Brain microvascular endothelial cell (primary cell): ENCODE measurements around the gene RTN4IP1.
A peak's percentile ranks its signal among the peaks of the same experiment; 100 is the strongest.
"Not testable (repeated sequence)": the region's sequence is repeated elsewhere in the genome, so short reads cannot be mapped to it uniquely, and the experiment has no call there.

Experiments
- DNase-seq: peaks from one replicate; pipeline ENCODE4 v3.0.0-alpha.2; 2020
- H3K27ac ChIP-seq: fragments of 250-450 bp; sonication (Bioruptor Pico); 2 replicates; pipeline ENCODE4 v1.5.1; 2020; ENCODE audit warnings: mild to moderate bottlenecking, moderate library complexity
- H3K27me3 ChIP-seq: fragments of 250-450 bp; sonication (Bioruptor Pico); replicated peaks from 2 replicates; pipeline ENCODE4 v1.5.1; 2020; ENCODE audit warnings: mild to moderate bottlenecking
- H3K36me3 ChIP-seq: fragments of 250-450 bp; sonication (Bioruptor Pico); replicated peaks from 2 replicates; pipeline ENCODE4 v1.5.1; 2020; ENCODE audit warnings: mild to moderate bottlenecking
- H3K4me3 ChIP-seq: 2 replicates; pipeline ENCODE4 v1.5.1; 2011; ENCODE audit warnings: low read depth, mild to moderate bottlenecking, control low read depth, low read length, moderate library complexity
- CTCF ChIP-seq: IDR thresholded peaks from 2 replicates; pipeline ENCODE4 v1.5.1; 2011; ENCODE audit warnings: low read depth, mild to moderate bottlenecking, moderate library complexity, low read length, control low read depth, inconsistent platforms; ENCODE audit errors: missing control alignments
- in situ Hi-C: cut with HindIII; loops from 2 replicates; pipeline ENCODE4 v1.10.0; 2017; ENCODE audit warnings: low sequenced_read_pairs, low pct_ligation_motif_present

Gene RTN4IP1

DNA sequence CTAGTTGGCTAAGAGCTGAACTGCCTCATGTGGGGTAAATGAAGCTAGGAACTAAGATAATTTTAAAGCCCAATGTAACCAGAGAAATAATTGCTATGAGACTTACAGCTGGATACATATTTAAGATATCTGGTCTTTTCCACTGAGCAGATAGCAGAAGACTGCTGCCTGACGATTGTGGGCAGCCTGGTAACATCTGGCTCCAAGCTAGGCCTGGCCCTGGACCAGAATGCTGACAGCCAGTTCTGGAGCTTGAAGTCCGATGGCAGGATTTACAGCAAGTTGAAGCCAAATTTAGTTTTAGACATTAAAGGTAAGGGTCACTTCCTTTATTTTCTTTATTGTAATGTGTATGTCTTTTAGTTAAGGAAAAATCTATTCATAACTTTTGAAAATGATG lies 65.7 kb downstream of the RTN4IP1 start:
- DNase-seq = no peak
- H3K27ac ChIP-seq = no peak overlapping the region
- in situ Hi-C loops = loop anchor here (10.0 kb wide), 1 partner anchor 119 kb away; no protein-coding TSS in a partner anchor
- no peak overlapping the region for H3K4me3 ChIP-seq
- no peaks in the 10 kb centered on the region for H3K27me3 ChIP-seq
- H3K36me3 ChIP-seq = no peaks in the 10 kb centered on the region
- no peak for TF ChIP-seq CTCF

GRCh38 chr6:106561686-106562405 lies 67.5 kb downstream of the RTN4IP1 start:
- DNase-seq = no peak
- in situ Hi-C loops = loop anchor here (10.0 kb wide), 1 partner anchor 117 kb away; no protein-coding TSS in a partner anchor
- Histone ChIP-seq H3K4me3 (no peak overlapping the region), H3K27ac (no peak overlapping the region), H3K36me3 (no peaks in the 10 kb centered on the region), H3K27me3 (no peaks in the 10 kb centered on the region)
- TF ChIP-seq CTCF = no peak

DNA sequence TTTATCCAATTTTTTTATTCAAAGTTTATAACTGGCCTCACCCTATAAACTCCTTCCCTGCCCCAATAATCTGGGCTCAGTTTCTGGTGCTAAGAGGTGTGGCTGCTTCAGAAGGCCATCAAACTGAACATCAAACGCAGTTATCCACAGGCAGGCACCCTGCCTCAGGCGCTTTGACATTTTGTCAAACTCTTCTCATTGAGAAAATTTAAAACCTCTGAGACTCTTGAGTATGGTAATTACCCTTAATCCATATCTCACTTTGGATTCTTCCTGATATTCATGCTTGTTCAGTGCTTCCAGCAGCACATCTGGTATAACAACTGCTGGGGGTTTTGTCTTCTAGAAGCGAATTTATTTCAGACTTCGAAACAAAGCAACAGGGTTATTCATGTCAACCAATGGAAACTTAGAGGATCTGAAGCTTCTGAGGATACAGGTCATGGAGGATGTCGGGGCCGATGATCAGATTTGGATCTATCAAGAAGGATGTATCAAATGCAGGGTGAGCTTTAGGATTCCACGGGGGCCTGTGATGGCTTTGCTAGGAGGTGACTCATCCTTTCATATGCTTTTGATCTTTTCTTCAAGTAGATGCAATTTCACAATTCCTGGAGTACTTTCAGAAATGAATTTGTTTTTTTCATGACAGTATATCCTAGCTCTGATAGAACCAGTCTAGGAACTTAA lies 68.2 kb downstream of the RTN4IP1 start:
- peak; percentile 24 for DNase-seq
- no peak for TF ChIP-seq CTCF

DNA sequence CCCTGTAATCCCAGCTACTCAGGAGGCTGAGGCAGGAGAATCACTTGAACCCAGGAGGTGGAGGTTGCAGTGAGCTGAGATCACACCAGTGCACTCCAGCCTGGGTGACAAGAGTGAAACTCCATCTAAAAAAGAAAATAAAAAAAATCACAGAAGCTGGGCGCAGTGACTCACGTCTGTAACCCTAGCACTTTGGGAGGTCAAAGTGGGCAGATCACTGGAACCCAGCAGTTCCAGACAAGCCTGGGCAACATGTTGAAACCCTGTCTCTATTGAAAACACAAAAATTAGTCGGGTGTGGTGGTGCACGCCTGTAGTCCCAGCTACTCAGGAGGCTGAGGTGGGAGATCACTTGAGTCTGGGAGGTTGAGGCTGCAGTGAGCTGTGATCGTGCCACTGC lies 69.6 kb downstream of the RTN4IP1 start:
- H3K27me3 ChIP-seq, H3K36me3 ChIP-seq, DNase-seq, H3K27ac ChIP-seq, H3K4me3 ChIP-seq: not testable (repeated sequence)
- in situ Hi-C loops = loop anchor here (10.0 kb wide), 1 partner anchor 115 kb away; no protein-coding TSS in a partner anchor

More for the DNA sequence above, 68.2 kb downstream of the RTN4IP1 start:
- Histone ChIP-seq H3K36me3 (no peaks in the 10 kb centered on the region), H3K27me3 (no peaks in the 10 kb centered on the region), H3K4me3 (no peak overlapping the region), H3K27ac (no peak overlapping the region)
- in situ Hi-C loops = loop anchor here (10.0 kb wide), 1 partner anchor 116 kb away; no protein-coding TSS in a partner anchor

DNA sequence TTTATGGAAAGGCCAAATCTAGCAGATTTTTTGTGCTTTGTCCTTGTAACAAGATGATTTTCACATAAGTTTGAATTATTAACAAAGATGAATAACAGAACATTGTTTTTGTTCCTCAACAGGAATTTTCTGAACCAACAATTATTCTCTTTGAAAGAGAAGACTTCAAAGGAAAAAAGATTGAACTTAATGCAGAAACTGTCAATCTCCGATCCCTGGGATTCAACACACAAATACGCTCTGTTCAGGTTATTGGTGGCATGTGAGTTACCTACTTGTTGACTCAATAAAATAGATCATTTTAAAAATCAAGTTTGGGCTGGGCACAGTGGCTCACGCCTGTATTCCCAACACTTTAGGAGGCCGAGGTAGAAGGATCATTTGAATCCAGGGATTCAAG lies 70.9 kb downstream of the RTN4IP1 start:
- H3K27ac ChIP-seq = no peak overlapping the region
- no peaks in the 10 kb centered on the region for H3K36me3 ChIP-seq
- no peak overlapping the region for H3K4me3 ChIP-seq
- TF ChIP-seq CTCF = no peak
- DNase-seq = no peak
- H3K27me3 ChIP-seq = no peaks in the 10 kb centered on the region
- in situ Hi-C loops = no loop called here

GRCh38 chr6:106557837-106558236 lies 71.5 kb downstream of the RTN4IP1 start:
- H3K27me3 ChIP-seq = no peaks in the 10 kb centered on the region
- H3K27ac ChIP-seq = no peak overlapping the region
- H3K36me3 ChIP-seq = no peaks in the 10 kb centered on the region
- H3K4me3 ChIP-seq = no peak overlapping the region
- no peak for DNase-seq
- in situ Hi-C loops = no loop called here
- no peak for TF ChIP-seq CTCF
